Sigmoid colon (tissue), 7 donors: ENCODE data around the gene MCOLN2. TPM values are rescaled to one million over a fixed set of nuclear protein-coding genes. Genes with fewer than 3 reads are reported as not detected.

Experiments used
- DNase-seq: peaks from one replicate; pipeline ENCODE4 v3.0.0-alpha.2; 2019
- H3K27ac ChIP-seq, 4 donors: fragments of 200-600 bp; sonication (generic); one replicate each; pipeline ENCODE4 v1.5.1; 2016 to 2019; ENCODE audit warnings: mild to moderate bottlenecking in 1 of 4
- H3K27me3 ChIP-seq, 3 donors: fragments of 200-600 bp; sonication (generic); one replicate each; pipeline ENCODE4 v1.5.1; 2019; ENCODE audit warnings: mild to moderate bottlenecking in 1 of 3
- H3K36me3 ChIP-seq, 4 donors: fragments of 200-600 bp; sonication (generic); one replicate each; pipeline ENCODE4 v1.5.1; 2016 to 2019
- H3K4me1 ChIP-seq, 4 donors: fragments of 200-600 bp; sonication (generic); one replicate each; pipeline ENCODE4 v1.5.1; 2017 to 2019
- H3K4me3 ChIP-seq, 4 donors: fragments of 200-600 bp; sonication (generic); one replicate each; pipeline ENCODE4 v1.5.1; 2017 to 2019; ENCODE audit warnings: mild to moderate bottlenecking in 2 of 4, moderate library complexity in 1 of 4
- H3K9me3 ChIP-seq, 4 donors: fragments of 200-600 bp in 3 of 4; sonication (generic) in 3 of 4; one replicate each; pipeline versions ENCODE4 v1.5.1 to v1.6.1; 2013 to 2019
- CTCF ChIP-seq, 4 experiments: fragments of 450-650 bp in 3 of 4; fragments of 200-600 bp in 1 of 4; IDR thresholded peaks; one replicate each; pipeline ENCODE4 v1.5.1; 2016 to 2019; ENCODE audit warnings: antibody characterized with exemption in 4 of 4, mild to moderate bottlenecking in 3 of 4, moderate library complexity in 2 of 4
- EP300 ChIP-seq, 4 donors: sonication (generic); formaldehyde crosslinking; IDR thresholded peaks; one replicate each; pipeline ENCODE4 v1.6.1; 2017; ENCODE audit warnings: antibody characterized with exemption in 4 of 4
- POLR2A ChIP-seq, 2 donors: fragments of 450-650 bp; IDR thresholded peaks; one replicate each; pipeline ENCODE4 v1.6.1; 2016; ENCODE audit warnings: antibody characterized with exemption in 2 of 2, mild to moderate bottlenecking in 2 of 2, moderate library complexity in 2 of 2
- POLR2AphosphoS5 ChIP-seq, 4 donors: sonication (generic); formaldehyde crosslinking; IDR thresholded peaks; one replicate each; pipeline ENCODE4 v1.6.1; 2017; ENCODE audit warnings: antibody characterized with exemption in 4 of 4
- WGBS, 2 donors: extraction: QIAGEN DNeasy Blood & Tissue Kit; methylation state at CpG; one replicate each; pipeline ENCODE4 v1.1.7; 2013; 5-methylcytosine and 5-hydroxymethylcytosine counted together
- intact Hi-C: fragments of 100-400 bp; cut with DNase I; formaldehyde crosslinking; loops from one replicate; pipeline ENCODE4 v1.15.1; 2023
- polyA plus RNA-seq, 3 donors: library from polyadenylated mRNA; stranded (reverse); fragments of 200-250 nt; gene quantifications; one replicate each; pipeline ENCODE4 v1.2.3, GENCODE V29; 2013
- total RNA-seq, 4 donors: library from RNA; depleted of rRNA; stranded (reverse); fragments of >200 nt; gene quantifications; one replicate each; pipeline ENCODE4 v1.1.0, GENCODE V29; 2016
- donor health status: healthy with polysubstance abuse.
- donor health status: Bipolar disorder and iron deficiency.
- donor health status: healthy.

Gene MCOLN2
- total and polyA plus RNA-seq, 7 donors = 0.54 to 15.0 (median 4.9) TPM

- intact Hi-C loops = loop anchor here (10.0 kb wide), 1 partner anchor 627 kb away; no protein-coding TSS in a partner anchor
Measured at GRCh38 chr1:84947536-84948410, 49.1 kb downstream of the MCOLN2 start.

GRCh38 chr1:84946631-84947030 is 50.3 kb downstream of the MCOLN2 start:
- Histone ChIP-seq H3K36me3 (no peaks in the 10 kb centered on the region), H3K4me1 (peaks cover 0 to 14% (median 13%) of the 10 kb centered on the region in 4 donors), H3K4me3 (no peak overlapping the region), H3K9me3 (peaks cover 0 to 6% (median 0%) of the 10 kb centered on the region in 4 donors), H3K27ac (peak overlapping the region in 1 of 4 donors; percentile 78), H3K27me3 (no peaks in the 10 kb centered on the region)
- no peak for DNase-seq
- intact Hi-C loops = loop anchor here (10.0 kb wide), 1 partner anchor 628 kb away; no protein-coding TSS in a partner anchor
- TF ChIP-seq POLR2AphosphoS5 (IDR thresholded peaks at IDR 0.05) = no peak
- no peak for TF ChIP-seq POLR2A (IDR thresholded peaks at IDR 0.05)
- 89 to 92% methylated on average over 4 of the region's 4 CpGs for WGBS, 2 donors

More at GRCh38 chr1:84947536-84948410, 49.1 kb downstream of the MCOLN2 start:
- WGBS, 2 donors = 89 to 93% methylated on average over 5 of the region's 5 CpGs
- no peak overlapping the region for H3K27ac ChIP-seq
- no peak overlapping the region for H3K4me3 ChIP-seq
- DNase-seq = no peak
- TF ChIP-seq CTCF (IDR thresholded peaks at IDR 0.05) (no peak), EP300 (IDR thresholded peaks at IDR 0.05) (no peak), POLR2A (IDR thresholded peaks at IDR 0.05) (no peak), POLR2AphosphoS5 (IDR thresholded peaks at IDR 0.05) (no peak)
- H3K9me3 ChIP-seq = peaks cover 0 to 6% (median 0%) of the 10 kb centered on the region in 4 donors
- H3K27me3 ChIP-seq = no peaks in the 10 kb centered on the region
- no peaks in the 10 kb centered on the region for H3K36me3 ChIP-seq
- peaks cover 0 to 14% (median 13%) of the 10 kb centered on the region in 4 donors for H3K4me1 ChIP-seq

- Histone ChIP-seq H3K27me3 (no peaks in the 10 kb centered on the region), H3K4me3 (peak overlapping the region; percentile 19 to 51 (median 45)), H3K36me3 (no peaks in the 10 kb centered on the region), H3K4me1 (peaks cover 0 to 14% (median 13%) of the 10 kb centered on the region in 4 donors), H3K9me3 (peaks cover 0 to 5% (median 0%) of the 10 kb centered on the region in 4 donors), H3K27ac (peak overlapping the region; percentile 63 to 78 (median 72))
- 2 to 3% methylated on average over 6 of the region's 6 CpGs for WGBS, 2 donors
- DNase-seq = peak; percentile 85
- TF ChIP-seq POLR2A (IDR thresholded peaks at IDR 0.05) (no peak), EP300 (IDR thresholded peaks at IDR 0.05) (no peak), POLR2AphosphoS5 (IDR thresholded peaks at IDR 0.05) (peak in 2 of 4 donors; percentile 30 to 33), CTCF (IDR thresholded peaks at IDR 0.05) (peak; percentile 80 to 89 (median 85))
- intact Hi-C loops = loop anchor here (2.0 to 10.0 kb wide), 3 partner anchors 82 to 630 kb away; no protein-coding TSS in a partner anchor
Measured at GRCh38 chr1:84944767-84945486, 52.0 kb downstream of the MCOLN2 start.

GRCh38 chr1:84941843-84942242 is 55.1 kb downstream of the MCOLN2 start:
- DNase-seq = no peak
- no peak overlapping the region for H3K27ac ChIP-seq
- intact Hi-C loops = loop anchor here (10.0 kb wide), 1 partner anchor 633 kb away; no protein-coding TSS in a partner anchor
- TF ChIP-seq POLR2AphosphoS5 (IDR thresholded peaks at IDR 0.05) (no peak), CTCF (IDR thresholded peaks at IDR 0.05) (no peak), POLR2A (IDR thresholded peaks at IDR 0.05) (no peak), EP300 (IDR thresholded peaks at IDR 0.05) (no peak)
- WGBS, 2 donors = 78 to 96% methylated on average over 1 of the region's 1 CpG
- no peaks in the 10 kb centered on the region for H3K27me3 ChIP-seq
- no peaks in the 10 kb centered on the region for H3K9me3 ChIP-seq
- no peaks in the 10 kb centered on the region for H3K36me3 ChIP-seq
- H3K4me3 ChIP-seq = no peak overlapping the region
- H3K4me1 ChIP-seq = peaks cover 0 to 14% (median 13%) of the 10 kb centered on the region in 4 donors
